ENCODE data around the gene SYNE2.
"Not testable (repeated sequence)": the region's sequence is repeated elsewhere in the genome, so short reads cannot be mapped to it uniquely, and the experiment has no call there.

SYNE2 gene

GRCh38 chr14:64081174-64081746 lies 228.5 kb downstream of the SYNE2 start:
- no peak for DNase-seq

GRCh38 chr14:64082837-64083236 lies 230.0 kb downstream of the SYNE2 start:
- DNase-seq, result no peak

- no peak for DNase-seq
These were observed 235.8 kb downstream of the SYNE2 start for GRCh38 chr14:64088647-64088964.

GRCh38 chr14:64089920-64090319 lies 237.1 kb downstream of the SYNE2 start:
- no peak for DNase-seq

GRCh38 chr14:64091217-64091616 lies 238.4 kb downstream of the SYNE2 start:
- no peak for DNase-seq

- DNase-seq, result no peak
These were observed 239.5 kb downstream of the SYNE2 start for GRCh38 chr14:64092338-64092737.

GRCh38 chr14:64092940-64093339 lies 240.1 kb downstream of the SYNE2 start:
- DNase-seq, result no peak

- no peak for DNase-seq
These were observed 242.8 kb downstream of the SYNE2 start for GRCh38 chr14:64095620-64096019.

GRCh38 chr14:64098120-64098519 lies 245.3 kb downstream of the SYNE2 start:
- DNase-seq, result no peak

- no peak for DNase-seq
These were observed 254.6 kb downstream of the SYNE2 start for GRCh38 chr14:64107438-64107837.

- DNase-seq, result no peak
These were observed 257.2 kb downstream of the SYNE2 start for GRCh38 chr14:64109819-64110554.

GRCh38 chr14:64110802-64111201 lies 258.0 kb downstream of the SYNE2 start:
- DNase-seq, result no peak

GRCh38 chr14:64112867-64113678 lies 260.3 kb downstream of the SYNE2 start:
- no peak for DNase-seq

GRCh38 chr14:64114166-64114565 lies 261.4 kb downstream of the SYNE2 start:
- DNase-seq, result no peak

GRCh38 chr14:64114796-64115195 lies 262.0 kb downstream of the SYNE2 start:
- no peak for DNase-seq

- no peak for DNase-seq
These were observed 262.6 kb downstream of the SYNE2 start for GRCh38 chr14:64115401-64115800.

- no peak for DNase-seq
These were observed 265.0 kb downstream of the SYNE2 start for GRCh38 chr14:64117671-64118402.

- not testable (repeated sequence) for DNase-seq
These were observed 265.6 kb downstream of the SYNE2 start for GRCh38 chr14:64118403-64118742.

GRCh38 chr14:64118892-64119291 lies 266.1 kb downstream of the SYNE2 start:
- DNase-seq, result no peak

- no peak for DNase-seq
These were observed 266.7 kb downstream of the SYNE2 start for GRCh38 chr14:64119500-64119899.

- no peak for DNase-seq
These were observed 267.2 kb downstream of the SYNE2 start for GRCh38 chr14:64119980-64120379.

- no peak for DNase-seq
These were observed 270.5 kb downstream of the SYNE2 start for GRCh38 chr14:64123241-64123822.

GRCh38 chr14:64125270-64125669 lies 272.5 kb downstream of the SYNE2 start:
- no peak for DNase-seq

Data from midbrain (tissue), 1 donor.